ENCODE data around the gene GALNT2. TPM values are rescaled to one million over a fixed set of nuclear protein-coding genes. Genes with fewer than 3 reads are reported as not detected.

The GALNT2 gene
- polyA plus RNA-seq, 3 donors = 19.6 to 25.6 (median 23.4) TPM

DNA sequence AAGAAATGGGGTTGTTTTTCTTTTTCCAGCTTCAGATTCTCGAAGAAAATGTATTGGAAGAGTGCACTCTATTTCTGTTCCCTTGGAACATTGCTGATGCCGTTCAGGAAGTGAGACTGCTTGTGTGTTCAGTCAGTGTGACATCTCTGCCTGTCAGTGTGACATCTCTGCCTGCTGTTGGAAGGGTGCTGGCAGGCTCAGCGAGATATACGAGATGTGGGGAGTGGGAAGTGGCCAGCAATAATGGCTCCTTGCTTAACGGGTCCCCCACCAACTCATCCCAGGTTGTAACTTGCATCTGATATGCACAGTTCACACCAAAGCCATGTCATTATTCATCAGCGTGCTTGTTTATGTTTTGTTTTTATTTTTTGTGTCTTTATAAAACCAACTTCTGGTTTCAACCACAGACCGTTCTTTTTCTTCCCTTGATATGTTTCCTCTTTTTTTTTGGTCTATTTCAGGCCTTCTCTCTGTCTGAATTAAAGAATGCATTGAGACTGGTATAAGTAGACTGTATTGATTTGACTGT lies 145.4 kb downstream of the GALNT2 start:
- H3K27ac ChIP-seq (ENCODE audit: low read depth in 1 of 2, low read length in 2 of 2) = peak overlapping the region; percentile 72 to 77
- H3K27me3 ChIP-seq (ENCODE audit: control insufficient read depth in 2 of 2, insufficient read depth in 2 of 2, low read length in 2 of 2) = no peaks in the 10 kb centered on the region
- Mint-ChIP-seq H3K9me3 (peaks cover 0 to 5% (median 0%) of the 10 kb centered on the region in 7 donors), H3K36me3 (peaks cover 18 to 25% of the 10 kb centered on the region in 2 donors), H3K4me1 (peaks cover 28% of the 10 kb centered on the region), H3K27ac (peak overlapping the region; percentile 70 to 96 (median 93)), H3K4me3 (peak overlapping the region; percentile 79 to 82), H3K27me3 (ENCODE audit: low read depth in 3 of 3) (no peaks in the 10 kb centered on the region)
- peak overlapping the region; percentile 61 for H3K4me2 ChIP-seq (replicated peaks; ENCODE audit: extremely low read depth, low read length, poor library complexity, severe bottlenecking)
- peaks cover 0 to 10% of the 10 kb centered on the region in 2 donors for H3K36me3 ChIP-seq (replicated peaks in 1 of 2; ENCODE audit: control insufficient read depth in 1 of 2, insufficient read depth in 2 of 2, low read length in 2 of 2)
- no peak for TF ChIP-seq CTCF (IDR thresholded peaks at IDR 0.05)
- H3K79me2 ChIP-seq (ENCODE audit: insufficient read depth, low read length) = peaks cover 49% of the 10 kb centered on the region
- H3K4me3 ChIP-seq (replicated peaks in 1 of 3; ENCODE audit: low read depth in 2 of 3, low read length in 3 of 3) = peak overlapping the region in 2 of 3 experiments; percentile 54 to 55
- peaks cover 17 to 25% of the 10 kb centered on the region in 2 donors for H3K4me1 ChIP-seq (ENCODE audit: control insufficient read depth in 1 of 2, insufficient read depth in 2 of 2, low read length in 2 of 2)
- no peak overlapping the region for H3K9ac ChIP-seq (ENCODE audit: insufficient read depth, low read length, poor library complexity, severe bottlenecking)
- intact Hi-C loops (cut with micrococcal nuclease) = no loop called here
- peak overlapping the region; percentile 60 for H2AFZ ChIP-seq (ENCODE audit: insufficient read depth, low read depth, low read length, poor library complexity, severe bottlenecking)
- 11% methylated on average over 4 of the region's 7 CpGs for WGBS (ENCODE audit: insufficient coverage)
- H3K9me3 ChIP-seq (replicated peaks in 1 of 2; ENCODE audit: control insufficient read depth in 1 of 2, insufficient read depth in 1 of 2, low read length in 2 of 2) = no peaks in the 10 kb centered on the region
- peaks cover 4% of the 10 kb centered on the region for H4K20me1 ChIP-seq (ENCODE audit: insufficient read depth, low read length)
- DNase-seq = peak; percentile 19 to 47 (median 33)

GRCh38 chr1:230215031-230215430 lies 148.0 kb downstream of the GALNT2 start:
- intact Hi-C loops (cut with micrococcal nuclease) = no loop called here
- H3K79me2 ChIP-seq (ENCODE audit: insufficient read depth, low read length) = peaks cover 55% of the 10 kb centered on the region
- Mint-ChIP-seq H3K27ac (peak overlapping the region in 3 of 7 donors; percentile 1 to 47 (median 47)), H3K4me1 (peaks cover 31% of the 10 kb centered on the region), H3K4me3 (no peak overlapping the region), H3K27me3 (ENCODE audit: low read depth in 3 of 3) (no peaks in the 10 kb centered on the region), H3K36me3 (peaks cover 17 to 20% of the 10 kb centered on the region in 2 donors), H3K9me3 (peaks cover 0 to 5% (median 0%) of the 10 kb centered on the region in 7 donors)
- no peak overlapping the region for H2AFZ ChIP-seq (ENCODE audit: insufficient read depth, low read depth, low read length, poor library complexity, severe bottlenecking)
- peaks cover 23% of the 10 kb centered on the region for H4K20me1 ChIP-seq (ENCODE audit: insufficient read depth, low read length)
- DNase-seq = no peak
- H3K9me3 ChIP-seq (replicated peaks in 1 of 2; ENCODE audit: control insufficient read depth in 1 of 2, insufficient read depth in 1 of 2, low read length in 2 of 2) = no peaks in the 10 kb centered on the region
- no peak overlapping the region for H3K4me2 ChIP-seq (replicated peaks; ENCODE audit: extremely low read depth, low read length, poor library complexity, severe bottlenecking)
- peaks cover 17 to 25% of the 10 kb centered on the region in 2 donors for H3K4me1 ChIP-seq (ENCODE audit: control insufficient read depth in 1 of 2, insufficient read depth in 2 of 2, low read length in 2 of 2)
- no peak overlapping the region for H3K27ac ChIP-seq (ENCODE audit: low read depth in 1 of 2, low read length in 2 of 2)
- TF ChIP-seq CTCF (IDR thresholded peaks at IDR 0.05) = no peak
- no peaks in the 10 kb centered on the region for H3K27me3 ChIP-seq (ENCODE audit: control insufficient read depth in 2 of 2, insufficient read depth in 2 of 2, low read length in 2 of 2)
- 58% methylated on average over 2 of the region's 7 CpGs for WGBS (ENCODE audit: insufficient coverage)
- H3K36me3 ChIP-seq (replicated peaks in 1 of 2; ENCODE audit: control insufficient read depth in 1 of 2, insufficient read depth in 2 of 2, low read length in 2 of 2) = peaks cover 0 to 6% of the 10 kb centered on the region in 2 donors
- no peak overlapping the region for H3K4me3 ChIP-seq (replicated peaks in 1 of 3; ENCODE audit: low read depth in 2 of 3, low read length in 3 of 3)
- H3K9ac ChIP-seq (ENCODE audit: insufficient read depth, low read length, poor library complexity, severe bottlenecking) = no peak overlapping the region

Measured in CD14-positive monocyte (primary cell).